SK-N-SH treated with all-trans-retinoic acid at 6 μM for 48 hours (cell line): ENCODE data around the gene CDCA3.

Experiments
- ATAC-seq: fragments of 200-7000 bp; cut with Tn5 transposase; 3 replicates; pipeline ENCODE4 v1.9.1; 2020; ENCODE audit warnings: mild to moderate bottlenecking, moderate library complexity
- ARNTL ChIP-seq: fragments of 450-650 bp; formaldehyde crosslinking; IDR thresholded peaks from 2 replicates; pipeline ENCODE4 v1.5.0; 2020; ENCODE audit warnings: low read depth, mild to moderate bottlenecking, moderate library complexity, borderline replicate concordance
- BACH2 ChIP-seq: fragments of 250-450 bp; sonication (Bioruptor Pico); IDR thresholded peaks from 2 replicates; pipeline ENCODE4 v1.9.0; 2021; ENCODE audit warnings: mild to moderate bottlenecking, borderline replicate concordance
- CSDC2 ChIP-seq: fragments of 250-450 bp; sonication (Bioruptor Pico); IDR thresholded peaks from 2 replicates; pipeline ENCODE4 v1.5.0; 2020; ENCODE audit warnings: mild to moderate bottlenecking, moderate library complexity
- ESRRG ChIP-seq: fragments of 250-450 bp; sonication (Bioruptor Pico); IDR thresholded peaks from 2 replicates; pipeline ENCODE4 v1.6.1; 2021; ENCODE audit warnings: mild to moderate bottlenecking
- GLIS3 ChIP-seq: fragments of 250-450 bp; sonication (Bioruptor Pico); IDR thresholded peaks from 2 replicates; pipeline ENCODE4 v1.5.0; 2020; ENCODE audit warnings: mild to moderate bottlenecking, moderate library complexity
- ISL1 ChIP-seq: fragments of 250-450 bp; sonication (Bioruptor Pico); IDR thresholded peaks from 2 replicates; pipeline ENCODE4 v2.1.2; 2022; ENCODE audit warnings: mild to moderate bottlenecking, moderate library complexity
- OSR1 ChIP-seq: fragments of 250-450 bp; sonication (Bioruptor Pico); IDR thresholded peaks from 2 replicates; pipeline ENCODE4 v1.8.0; 2022; ENCODE audit warnings: moderate library complexity, mild to moderate bottlenecking, inconsistent platforms
- PPARA ChIP-seq: fragments of 250-450 bp; sonication (Bioruptor Pico); IDR thresholded peaks from 2 replicates; pipeline ENCODE4 v1.5.0; 2020; ENCODE audit warnings: mild to moderate bottlenecking, borderline replicate concordance
- RARB ChIP-seq: fragments of 250-450 bp; sonication (Bioruptor Pico); IDR thresholded peaks from 2 replicates; pipeline ENCODE4 v1.8.0; 2021; ENCODE audit warnings: mild to moderate bottlenecking, moderate library complexity
- SNAI2 ChIP-seq: fragments of 250-450 bp; sonication (Bioruptor Pico); IDR thresholded peaks from 2 replicates; pipeline ENCODE4 v1.5.0; 2020; ENCODE audit warnings: mild to moderate bottlenecking, moderate library complexity
- TCF4 ChIP-seq: fragments of 250-450 bp; sonication (Bioruptor Pico); IDR thresholded peaks from 2 replicates; pipeline ENCODE4 v1.8.0; 2021; ENCODE audit warnings: mild to moderate bottlenecking, moderate library complexity, borderline replicate concordance
- TOX ChIP-seq: fragments of 250-450 bp; sonication (Bioruptor Pico); IDR thresholded peaks from 2 replicates; pipeline ENCODE4 v1.8.0; 2021; ENCODE audit warnings: mild to moderate bottlenecking, moderate library complexity, borderline replicate concordance
- ZC3H10 ChIP-seq: fragments of 250-450 bp; sonication (Bioruptor Pico); IDR thresholded peaks from 2 replicates; pipeline ENCODE4 v1.5.1; 2021; ENCODE audit warnings: mild to moderate bottlenecking, moderate library complexity
- ZFP3 ChIP-seq: fragments of 250-450 bp; sonication (Bioruptor Pico); IDR thresholded peaks from 2 replicates; pipeline ENCODE4 v1.5.0; 2020; ENCODE audit warnings: mild to moderate bottlenecking, moderate library complexity
- ZFP30 ChIP-seq: fragments of 450-650 bp; formaldehyde crosslinking; IDR thresholded peaks from 2 replicates; pipeline ENCODE4 v1.5.0; 2022; ENCODE audit warnings: mild to moderate bottlenecking, moderate library complexity
- ZNF565 ChIP-seq: fragments of 450-650 bp; formaldehyde crosslinking; conservative IDR thresholded peaks from 2 replicates; pipeline ENCODE4 v1.5.0; 2020; ENCODE audit warnings: low read depth, mild to moderate bottlenecking, moderate library complexity
- ZNF70 ChIP-seq: fragments of 450-650 bp; formaldehyde crosslinking; IDR thresholded peaks from 2 replicates; pipeline ENCODE4 v1.5.0; 2020; ENCODE audit warnings: mild to moderate bottlenecking, moderate library complexity
- ZNF8 ChIP-seq: fragments of 450-650 bp; formaldehyde crosslinking; IDR thresholded peaks from 2 replicates; pipeline ENCODE4 v1.5.0; 2020; ENCODE audit warnings: mild to moderate bottlenecking, moderate library complexity
- TF ChIP-seq, protein P1 (sequence below): fragments of 250-450 bp; sonication (Bioruptor Pico); IDR thresholded peaks from 2 replicates; pipeline ENCODE4 v1.8.0; 2020; ENCODE audit warnings: mild to moderate bottlenecking, moderate library complexity, borderline replicate concordance
- TF ChIP-seq, protein P2 (sequence below): fragments of 250-450 bp; sonication (Bioruptor Pico); IDR thresholded peaks from 2 replicates; pipeline ENCODE4 v1.5.1; 2021; ENCODE audit warnings: mild to moderate bottlenecking, moderate library complexity
- TF ChIP-seq, protein P3 (sequence below): fragments of 250-450 bp; sonication (Bioruptor Pico); IDR thresholded peaks from 2 replicates; pipeline ENCODE4 v1.8.0; 2021; ENCODE audit warnings: low read depth, mild to moderate bottlenecking, moderate library complexity, borderline replicate concordance
- TF ChIP-seq, protein P4 (sequence below): fragments of 250-450 bp; sonication (Bioruptor Pico); IDR thresholded peaks from 2 replicates; pipeline ENCODE4 v1.5.1; 2020; ENCODE audit warnings: low read depth, mild to moderate bottlenecking, moderate library complexity
- TF ChIP-seq, protein P5 (sequence below): fragments of 250-450 bp; sonication (Bioruptor Pico); IDR thresholded peaks from 2 replicates; pipeline ENCODE4 v1.5.0; 2020; ENCODE audit warnings: mild to moderate bottlenecking, moderate library complexity

The CDCA3 gene

DNA sequence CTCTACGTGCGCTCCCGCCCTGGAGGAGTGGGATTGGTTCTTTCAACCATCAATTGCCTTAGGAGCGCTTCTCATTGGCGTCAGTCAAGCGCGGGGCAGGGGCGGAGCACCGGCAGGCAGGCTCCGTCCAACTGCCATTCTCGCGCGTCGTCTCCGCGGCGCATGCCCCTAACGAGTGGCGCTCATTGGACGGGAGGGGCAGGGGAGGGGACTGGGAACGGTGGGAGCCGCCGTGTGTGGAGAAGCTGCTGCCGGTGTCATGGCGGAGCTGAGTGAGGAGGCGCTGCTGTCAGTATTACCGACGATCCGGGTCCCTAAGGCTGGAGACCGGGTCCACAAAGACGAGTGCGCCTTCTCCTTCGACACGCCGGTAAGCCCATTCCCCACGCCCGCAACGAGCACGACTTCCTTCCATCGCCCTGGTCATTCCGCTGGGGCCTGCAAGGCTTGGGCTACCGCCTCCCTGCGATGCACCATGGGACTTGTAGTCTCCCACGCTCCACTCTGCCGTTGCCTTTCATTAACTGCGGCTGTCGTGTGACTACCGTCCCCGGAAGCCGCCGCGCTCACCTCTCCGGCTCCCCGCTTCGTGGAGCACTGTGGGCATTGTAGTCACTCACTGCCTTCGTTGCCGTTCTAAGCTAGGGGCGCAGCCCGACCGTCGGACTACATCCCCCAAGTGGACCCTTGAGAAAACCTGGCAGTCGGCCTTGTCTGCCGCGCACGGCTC lies 1.0 kb upstream of the CDCA3 start, which contains the start of gene USP5:
Gene USP5 (plus strand): TSS at position 230 of the 730 bp plus-strand sequence. CDS start 30 bp downstream, at position 260.
- TF ChIP-seq, protein P1, sequence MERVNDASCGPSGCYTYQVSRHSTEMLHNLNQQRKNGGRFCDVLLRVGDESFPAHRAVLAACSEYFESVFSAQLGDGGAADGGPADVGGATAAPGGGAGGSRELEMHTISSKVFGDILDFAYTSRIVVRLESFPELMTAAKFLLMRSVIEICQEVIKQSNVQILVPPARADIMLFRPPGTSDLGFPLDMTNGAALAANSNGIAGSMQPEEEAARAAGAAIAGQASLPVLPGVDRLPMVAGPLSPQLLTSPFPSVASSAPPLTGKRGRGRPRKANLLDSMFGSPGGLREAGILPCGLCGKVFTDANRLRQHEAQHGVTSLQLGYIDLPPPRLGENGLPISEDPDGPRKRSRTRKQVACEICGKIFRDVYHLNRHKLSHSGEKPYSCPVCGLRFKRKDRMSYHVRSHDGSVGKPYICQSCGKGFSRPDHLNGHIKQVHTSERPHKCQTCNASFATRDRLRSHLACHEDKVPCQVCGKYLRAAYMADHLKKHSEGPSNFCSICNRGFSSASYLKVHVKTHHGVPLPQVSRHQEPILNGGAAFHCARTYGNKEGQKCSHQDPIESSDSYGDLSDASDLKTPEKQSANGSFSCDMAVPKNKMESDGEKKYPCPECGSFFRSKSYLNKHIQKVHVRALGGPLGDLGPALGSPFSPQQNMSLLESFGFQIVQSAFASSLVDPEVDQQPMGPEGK (CRISPR knock-in tag), result no peak
- TF ChIP-seq, protein P2, sequence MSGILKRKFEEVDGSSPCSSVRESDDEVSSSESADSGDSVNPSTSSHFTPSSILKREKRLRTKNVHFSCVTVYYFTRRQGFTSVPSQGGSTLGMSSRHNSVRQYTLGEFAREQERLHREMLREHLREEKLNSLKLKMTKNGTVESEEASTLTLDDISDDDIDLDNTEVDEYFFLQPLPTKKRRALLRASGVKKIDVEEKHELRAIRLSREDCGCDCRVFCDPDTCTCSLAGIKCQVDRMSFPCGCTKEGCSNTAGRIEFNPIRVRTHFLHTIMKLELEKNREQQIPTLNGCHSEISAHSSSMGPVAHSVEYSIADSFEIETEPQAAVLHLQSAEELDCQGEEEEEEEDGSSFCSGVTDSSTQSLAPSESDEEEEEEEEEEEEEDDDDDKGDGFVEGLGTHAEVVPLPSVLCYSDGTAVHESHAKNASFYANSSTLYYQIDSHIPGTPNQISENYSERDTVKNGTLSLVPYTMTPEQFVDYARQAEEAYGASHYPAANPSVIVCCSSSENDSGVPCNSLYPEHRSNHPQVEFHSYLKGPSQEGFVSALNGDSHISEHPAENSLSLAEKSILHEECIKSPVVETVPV, result no peak; the same call in 1 of the 2 replicates
- TF ChIP-seq RARB (no peak), ESRRG (no peak), ISL1 (no peak), TOX (no peak), ZNF70 (CRISPR knock-in tag) (peak; percentile 72), OSR1 (CRISPR knock-in tag) (no peak), ZNF8 (CRISPR knock-in tag) (no peak; the same call in 1 of the 2 replicates), ZFP30 (CRISPR knock-in tag) (no peak), PPARA (CRISPR knock-in tag) (peak; percentile 15; the same call in 1 of the 2 replicates), ARNTL (CRISPR knock-in tag) (no peak; the same call in 1 of the 2 replicates), GLIS3 (0 out of 2 replicates have a peak, but pooled peaks have one; percentile 76), SNAI2 (CRISPR knock-in tag) (peak; percentile 98; the same call in 1 of the 2 replicates), ZC3H10 (CRISPR knock-in tag) (no peak), TCF4 (no peak), CSDC2 (peak; percentile 98), ZNF565 (CRISPR knock-in tag) (peak; percentile 10; the same call in 1 of the 2 replicates), ZFP3 (CRISPR knock-in tag) (peak; percentile 92), BACH2 (CRISPR knock-in tag) (no peak)
- TF ChIP-seq, protein P3, sequence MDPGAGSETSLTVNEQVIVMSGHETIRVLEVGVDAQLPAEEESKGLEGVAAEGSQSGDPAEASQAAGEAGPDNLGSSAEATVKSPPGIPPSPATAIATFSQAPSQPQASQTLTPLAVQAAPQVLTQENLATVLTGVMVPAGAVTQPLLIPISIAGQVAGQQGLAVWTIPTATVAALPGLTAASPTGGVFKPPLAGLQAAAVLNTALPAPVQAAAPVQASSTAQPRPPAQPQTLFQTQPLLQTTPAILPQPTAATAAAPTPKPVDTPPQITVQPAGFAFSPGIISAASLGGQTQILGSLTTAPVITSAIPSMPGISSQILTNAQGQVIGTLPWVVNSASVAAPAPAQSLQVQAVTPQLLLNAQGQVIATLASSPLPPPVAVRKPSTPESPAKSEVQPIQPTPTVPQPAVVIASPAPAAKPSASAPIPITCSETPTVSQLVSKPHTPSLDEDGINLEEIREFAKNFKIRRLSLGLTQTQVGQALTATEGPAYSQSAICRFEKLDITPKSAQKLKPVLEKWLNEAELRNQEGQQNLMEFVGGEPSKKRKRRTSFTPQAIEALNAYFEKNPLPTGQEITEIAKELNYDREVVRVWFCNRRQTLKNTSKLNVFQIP, result no peak
- TF ChIP-seq, protein P4, sequence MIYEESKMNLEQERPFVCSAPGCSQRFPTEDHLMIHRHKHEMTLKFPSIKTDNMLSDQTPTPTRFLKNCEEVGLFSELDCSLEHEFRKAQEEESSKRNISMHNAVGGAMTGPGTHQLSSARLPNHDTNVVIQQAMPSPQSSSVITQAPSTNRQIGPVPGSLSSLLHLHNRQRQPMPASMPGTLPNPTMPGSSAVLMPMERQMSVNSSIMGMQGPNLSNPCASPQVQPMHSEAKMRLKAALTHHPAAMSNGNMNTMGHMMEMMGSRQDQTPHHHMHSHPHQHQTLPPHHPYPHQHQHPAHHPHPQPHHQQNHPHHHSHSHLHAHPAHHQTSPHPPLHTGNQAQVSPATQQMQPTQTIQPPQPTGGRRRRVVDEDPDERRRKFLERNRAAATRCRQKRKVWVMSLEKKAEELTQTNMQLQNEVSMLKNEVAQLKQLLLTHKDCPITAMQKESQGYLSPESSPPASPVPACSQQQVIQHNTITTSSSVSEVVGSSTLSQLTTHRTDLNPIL (CRISPR knock-in tag), result 0 out of 2 replicates have a peak, but pooled peaks have one; percentile 35
- TF ChIP-seq, protein P5, sequence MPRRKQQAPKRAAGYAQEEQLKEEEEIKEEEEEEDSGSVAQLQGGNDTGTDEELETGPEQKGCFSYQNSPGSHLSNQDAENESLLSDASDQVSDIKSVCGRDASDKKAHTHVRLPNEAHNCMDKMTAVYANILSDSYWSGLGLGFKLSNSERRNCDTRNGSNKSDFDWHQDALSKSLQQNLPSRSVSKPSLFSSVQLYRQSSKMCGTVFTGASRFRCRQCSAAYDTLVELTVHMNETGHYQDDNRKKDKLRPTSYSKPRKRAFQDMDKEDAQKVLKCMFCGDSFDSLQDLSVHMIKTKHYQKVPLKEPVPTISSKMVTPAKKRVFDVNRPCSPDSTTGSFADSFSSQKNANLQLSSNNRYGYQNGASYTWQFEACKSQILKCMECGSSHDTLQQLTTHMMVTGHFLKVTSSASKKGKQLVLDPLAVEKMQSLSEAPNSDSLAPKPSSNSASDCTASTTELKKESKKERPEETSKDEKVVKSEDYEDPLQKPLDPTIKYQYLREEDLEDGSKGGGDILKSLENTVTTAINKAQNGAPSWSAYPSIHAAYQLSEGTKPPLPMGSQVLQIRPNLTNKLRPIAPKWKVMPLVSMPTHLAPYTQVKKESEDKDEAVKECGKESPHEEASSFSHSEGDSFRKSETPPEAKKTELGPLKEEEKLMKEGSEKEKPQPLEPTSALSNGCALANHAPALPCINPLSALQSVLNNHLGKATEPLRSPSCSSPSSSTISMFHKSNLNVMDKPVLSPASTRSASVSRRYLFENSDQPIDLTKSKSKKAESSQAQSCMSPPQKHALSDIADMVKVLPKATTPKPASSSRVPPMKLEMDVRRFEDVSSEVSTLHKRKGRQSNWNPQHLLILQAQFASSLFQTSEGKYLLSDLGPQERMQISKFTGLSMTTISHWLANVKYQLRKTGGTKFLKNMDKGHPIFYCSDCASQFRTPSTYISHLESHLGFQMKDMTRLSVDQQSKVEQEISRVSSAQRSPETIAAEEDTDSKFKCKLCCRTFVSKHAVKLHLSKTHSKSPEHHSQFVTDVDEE (CRISPR knock-in tag), result peak; percentile 100
- ATAC-seq, result peak; percentile 90

DNA sequence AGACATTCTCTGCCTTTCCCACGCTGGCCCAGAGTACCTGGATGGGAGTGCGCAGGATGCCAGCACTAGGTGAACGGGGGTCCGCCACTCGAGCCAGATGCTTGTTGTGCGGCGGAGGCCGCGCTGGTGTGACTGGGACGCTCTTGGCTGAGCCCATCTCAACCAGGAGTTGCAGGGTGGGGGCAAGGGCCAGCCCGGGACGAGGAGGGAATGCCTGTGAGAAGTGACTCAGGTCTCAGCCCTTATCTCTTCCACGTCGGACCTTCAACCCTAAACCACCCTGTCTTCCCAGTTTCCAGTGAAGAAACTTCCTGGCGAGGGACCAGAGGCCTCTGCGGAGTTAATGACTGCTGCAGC lies 312 bp downstream of the CDCA3 start:
- TF ChIP-seq SNAI2 (CRISPR knock-in tag), result no peak
- ATAC-seq, result no peak
